HG02798 (cell line): ENCODE data around the gene TESMIN.

Experiments used
- ATAC-seq: cut with Tn5 transposase; IDR thresholded peaks from one replicate; pipeline ENCODE4 v1.9.1; 2021; ENCODE audit warnings: mild to moderate bottlenecking; ENCODE audit not compliant: unreplicated experiment, poor library complexity

TESMIN gene

GRCh38 chr11:68715456-68716122, 35.7 kb downstream of the TESMIN start:
- ATAC-seq: no peak

DNA sequence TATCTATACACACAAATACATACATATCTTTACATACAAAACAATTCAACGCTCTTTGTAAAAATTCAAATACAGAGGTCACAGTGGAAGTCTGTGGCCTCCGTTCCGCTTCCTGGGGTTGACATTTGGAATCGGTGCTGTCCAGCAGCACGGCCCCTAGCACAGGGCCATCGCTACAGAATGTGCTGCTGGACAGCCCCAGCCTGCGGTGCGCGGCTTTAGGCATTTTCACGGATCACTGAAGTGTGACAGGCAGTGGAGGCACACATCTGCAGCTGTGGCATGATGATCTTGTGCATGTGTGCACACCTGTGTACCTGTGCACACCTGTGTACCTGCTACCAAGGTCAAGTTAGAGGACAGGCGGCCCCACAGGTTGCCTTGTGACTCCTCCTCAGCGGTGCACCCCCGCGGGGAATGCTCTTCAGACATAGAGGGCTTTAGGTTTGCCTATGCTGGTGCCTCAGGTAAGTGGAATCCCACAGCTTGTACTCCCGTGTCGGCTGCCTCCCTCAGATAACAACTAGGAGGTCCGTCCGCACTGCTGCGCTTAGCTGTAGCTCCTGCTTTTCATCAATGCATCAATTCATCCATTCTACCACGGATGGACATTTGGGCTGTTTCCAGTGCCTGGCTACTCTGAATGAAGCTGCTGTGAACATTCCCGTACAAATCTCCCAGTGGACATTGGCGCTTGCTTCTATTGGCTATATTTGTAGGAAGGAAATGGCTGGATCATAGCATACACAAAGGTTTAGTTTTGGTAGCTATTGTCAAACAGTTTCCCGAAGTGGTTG, 37.1 kb downstream of the TESMIN start:
- ATAC-seq: no peak

DNA sequence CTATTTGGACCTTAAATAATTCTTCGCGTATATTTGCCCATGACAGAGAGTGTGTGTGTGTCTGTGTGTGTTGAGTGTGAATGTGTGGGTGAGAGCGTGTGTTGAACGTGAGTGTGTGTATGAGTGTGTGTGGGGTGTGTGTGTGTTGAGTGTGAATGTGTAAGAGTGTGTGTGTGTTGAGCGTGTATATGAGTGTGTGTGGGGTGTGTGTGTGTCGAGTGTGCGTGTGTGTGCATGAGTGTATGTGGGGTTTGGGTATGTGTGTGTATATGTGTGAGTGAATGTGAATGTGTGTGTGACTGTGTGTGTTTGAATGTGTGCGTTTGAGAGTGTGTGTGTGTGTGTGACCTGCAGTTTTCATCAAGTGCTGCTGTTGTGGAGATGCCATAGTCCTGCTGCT, 40.2 kb downstream of the TESMIN start:
- ATAC-seq: no peak

GRCh38 chr11:68710409-68710808, 40.9 kb downstream of the TESMIN start:
- ATAC-seq: no peak

DNA sequence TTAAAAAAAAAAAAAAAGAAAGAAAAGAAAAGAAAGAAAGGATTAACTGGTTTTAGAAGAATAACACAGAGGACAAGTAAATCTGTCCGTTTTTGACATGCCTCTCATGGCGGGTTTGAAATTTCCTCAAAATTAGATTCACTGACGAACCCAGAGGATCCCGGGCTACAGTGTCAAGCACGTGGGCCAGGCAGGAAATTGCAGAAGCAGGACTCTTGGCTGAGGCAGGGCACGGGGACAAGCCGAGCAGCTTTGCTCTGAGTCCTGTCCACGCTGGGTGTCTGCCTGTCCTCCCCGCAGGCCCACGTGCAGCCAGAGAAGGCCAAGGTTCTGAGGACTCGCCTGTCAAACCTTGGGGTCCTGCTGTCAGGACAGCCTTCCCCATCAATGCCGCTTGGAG, 42.3 kb downstream of the TESMIN start:
- ATAC-seq: no peak

DNA sequence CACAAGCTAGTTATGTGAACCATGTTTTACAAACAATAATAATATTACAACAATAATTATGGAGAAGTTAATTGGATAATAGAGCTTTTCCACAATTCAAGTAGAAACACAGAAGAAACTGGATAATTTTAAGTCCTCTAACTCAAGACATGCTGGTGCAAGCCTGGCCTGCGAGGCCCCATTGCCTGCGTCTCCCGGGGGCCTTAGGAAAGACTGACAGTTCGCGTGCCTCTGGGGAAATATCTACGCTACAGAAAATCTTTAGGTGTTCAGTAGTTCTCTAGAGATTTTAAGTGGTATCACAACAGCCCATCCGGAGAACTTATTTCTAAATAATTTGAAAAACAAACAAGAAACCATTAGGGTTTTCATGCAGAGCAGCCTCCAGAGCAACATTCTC, 43.8 kb downstream of the TESMIN start:
- no peak for ATAC-seq

GRCh38 chr11:68704887-68705286, 46.4 kb downstream of the TESMIN start:
- no peak for ATAC-seq

- ATAC-seq: no peak
Measured at GRCh38 chr11:68698993-68699392, 52.3 kb downstream of the TESMIN start.

DNA sequence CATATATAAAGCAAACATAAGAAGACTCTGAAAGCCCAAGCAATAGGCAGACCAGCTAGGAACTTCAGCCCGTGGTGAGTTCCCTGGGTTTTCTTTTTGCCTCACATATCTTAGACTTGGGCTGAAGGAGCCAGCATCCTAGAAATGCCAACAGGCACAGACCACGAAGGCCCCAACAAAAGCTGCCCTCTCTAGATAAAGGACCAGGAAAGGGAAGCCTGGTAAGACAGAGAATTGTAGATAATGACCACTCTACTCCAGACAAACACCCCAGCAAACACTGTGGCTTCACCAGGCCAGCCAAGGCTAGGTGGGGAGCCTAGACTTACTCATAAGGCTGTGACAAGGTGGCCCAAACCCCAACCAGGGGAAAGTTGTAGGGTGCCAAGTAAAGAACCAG, 55.8 kb downstream of the TESMIN start:
- no peak for ATAC-seq

DNA sequence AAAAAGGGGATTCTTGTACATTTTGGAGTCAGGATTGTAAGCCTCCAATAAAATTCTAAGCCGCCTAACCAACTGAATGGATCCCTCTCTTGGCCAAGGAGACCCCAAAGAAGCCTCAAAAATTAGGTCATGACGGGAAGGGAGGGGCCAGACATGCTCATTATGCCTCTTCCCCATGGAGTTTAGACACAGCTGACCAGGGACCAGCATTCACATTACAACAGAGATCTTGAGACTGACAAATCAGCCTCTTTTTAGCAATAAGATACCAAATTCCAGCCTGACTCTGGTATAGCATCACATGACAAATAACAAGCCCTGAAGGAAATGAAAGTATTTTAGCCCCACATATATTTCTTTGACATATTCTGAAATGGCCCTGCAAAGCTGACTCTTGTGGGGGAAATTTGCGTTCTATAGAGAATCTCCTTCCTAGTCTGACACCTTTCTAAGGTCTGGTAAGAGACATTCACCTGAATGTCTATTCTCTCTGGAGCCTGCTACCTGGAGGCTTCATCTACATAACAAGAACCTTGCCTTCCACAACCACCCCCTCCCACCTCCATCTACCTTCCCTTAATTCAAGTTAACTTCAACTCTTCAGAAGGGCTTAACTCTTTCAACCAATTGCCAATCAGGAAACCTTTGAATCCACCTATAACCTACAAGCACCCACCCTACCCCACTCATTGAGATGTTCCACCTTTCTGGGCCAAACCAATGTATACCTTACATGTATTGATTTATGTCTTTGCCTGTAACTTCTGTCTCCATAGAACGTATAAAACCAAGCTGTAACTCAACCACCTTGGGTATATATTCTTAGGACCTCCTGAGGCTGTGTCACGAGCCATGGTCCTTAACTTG, 56.7 kb downstream of the TESMIN start:
- no peak for ATAC-seq

GRCh38 chr11:68693484-68693882, 57.8 kb downstream of the TESMIN start:
- no peak for ATAC-seq

GRCh38 chr11:68692871-68693483, 58.3 kb downstream of the TESMIN start:
- no peak for ATAC-seq

DNA sequence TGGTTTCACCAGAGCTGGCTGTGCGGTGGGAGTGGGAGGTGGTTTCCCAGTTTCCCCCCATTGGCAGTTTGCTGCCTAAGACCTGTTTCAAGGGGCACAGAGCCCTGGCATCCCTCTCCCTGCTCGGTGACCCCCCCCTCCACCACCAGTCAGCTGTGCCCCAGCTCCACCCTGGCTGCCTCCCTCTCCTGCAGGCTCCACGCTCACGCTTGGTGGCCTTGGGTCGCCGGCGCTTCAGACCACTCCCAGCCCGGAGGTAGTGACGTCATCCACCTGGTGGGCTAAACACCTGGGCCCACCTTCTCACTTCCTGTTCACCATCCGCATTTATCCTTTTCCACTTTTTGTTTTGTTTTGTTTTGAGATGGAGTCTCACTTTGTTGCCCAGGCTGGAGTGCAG, 59.2 kb downstream of the TESMIN start:
- no peak for ATAC-seq

- ATAC-seq: no peak
Measured at GRCh38 chr11:68691402-68691784, 59.9 kb downstream of the TESMIN start.

- no peak for ATAC-seq
Measured at GRCh38 chr11:68690671-68691401, 60.5 kb downstream of the TESMIN start.

DNA sequence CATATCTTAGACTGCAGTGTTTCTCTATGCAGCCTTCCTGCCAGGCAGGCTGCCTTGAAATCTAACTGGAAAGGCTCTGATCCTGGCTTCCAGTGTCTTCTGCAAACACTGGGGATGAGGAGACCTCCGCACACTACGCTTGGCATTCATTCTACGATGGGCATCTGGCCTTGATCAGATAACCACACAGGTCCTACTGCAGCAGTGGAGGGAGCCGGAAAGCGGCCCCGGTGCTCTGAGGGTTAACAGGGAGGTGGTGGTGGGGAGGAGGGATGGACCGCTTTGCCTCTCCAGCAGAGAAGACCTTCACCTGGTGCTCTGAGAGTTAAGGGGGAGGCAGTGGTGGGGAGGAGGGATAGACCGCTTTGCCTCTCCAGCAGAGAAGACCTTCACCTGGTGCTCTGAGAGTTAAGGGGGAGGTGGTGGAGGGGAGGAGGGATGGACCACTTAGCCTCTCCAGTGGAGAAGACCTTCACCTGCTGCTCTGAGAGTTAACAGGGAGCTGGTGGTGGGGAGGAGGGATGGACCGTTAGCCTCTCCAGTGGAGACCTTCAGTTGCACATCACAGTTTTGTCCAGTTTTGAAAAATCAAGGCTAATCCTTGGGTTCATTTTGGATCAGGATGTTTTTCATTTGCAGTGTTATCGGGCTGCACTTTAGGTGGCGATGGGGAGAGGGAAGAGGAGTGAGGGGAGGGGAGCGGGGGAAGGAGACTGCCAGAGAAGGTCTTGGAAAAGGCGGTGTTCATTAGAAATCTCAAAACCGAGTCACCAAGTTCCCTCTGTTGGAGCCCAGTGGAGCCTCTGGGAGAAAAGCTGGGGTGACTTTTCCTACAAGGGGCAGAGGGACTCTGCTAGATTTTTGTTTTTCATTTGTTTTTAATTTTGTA, 61.3 kb downstream of the TESMIN start:
- no peak for ATAC-seq

GRCh38 chr11:68688881-68689280, 62.4 kb downstream of the TESMIN start:
- ATAC-seq: no peak

DNA sequence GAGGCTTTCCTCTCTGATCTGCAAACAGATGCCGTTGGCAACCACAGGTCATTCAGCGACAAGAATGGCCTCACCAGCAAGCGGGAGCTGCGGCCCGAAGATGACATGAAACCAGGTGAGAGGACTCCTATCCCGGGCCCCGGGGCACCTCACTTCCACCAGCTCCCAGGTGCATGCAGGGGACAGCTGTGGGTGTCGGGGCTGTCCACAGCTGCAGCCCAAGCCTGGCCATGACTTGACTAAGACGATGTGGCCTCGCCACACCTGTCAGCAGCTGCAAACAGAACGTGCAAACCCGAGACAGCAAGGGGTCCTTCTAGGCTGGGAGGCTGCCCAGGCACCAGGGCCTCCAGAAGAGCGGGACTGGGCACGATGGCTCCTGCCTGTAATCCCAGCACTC, 63.3 kb downstream of the TESMIN start:
- ATAC-seq: no peak

GRCh38 chr11:68687311-68687710, 64.0 kb downstream of the TESMIN start:
- no peak for ATAC-seq
